HepG2 (cell line): Measurements from ENCODE around the gene CSTB. TPM values are rescaled to one million over a fixed set of nuclear protein-coding genes. Genes with fewer than 3 reads are reported as not detected.

Experiments used
- ATAC-seq: fragments of 200-7000 bp; cut with Tn5 transposase; 3 replicates; pipeline ENCODE4 v1.9.1; 2020; ENCODE audit warnings: mild to moderate bottlenecking, moderate library complexity
- BruUV-seq: library from RNA; stranded (reverse); fragments of 400-500 nt; replicated peaks from 2 replicates; lab custom pipeline; 2021; lab: Mats Ljungman, UMichigan
- CTCF ChIA-PET: fragments of 300-600 bp; formaldehyde crosslinking; extraction: SDS; loops from one replicate; lab custom pipeline; 2021; ENCODE audit warnings: low total read pairs, inconsistent platforms, low intra/inter-chr PET ratio; lab: Yijun Ruan, JAX
- POLR2A ChIA-PET: fragments of 350-600 bp; sonication (Branson Sonifier 250); formaldehyde crosslinking; loops from one replicate; lab custom pipeline; 2020; ENCODE audit warnings: antibody characterized with exemption, inconsistent platforms; lab: Yijun Ruan, JAX
- DNase-seq: peaks from one replicate; pipeline ENCODE4 v3.0.0-alpha.2; 2015; ENCODE audit warnings: low spot score
- FAIRE-seq: peaks from 3 replicates; lab custom pipeline; 2011; peaks lifted over from hg19 to GRCh38; lab: Jason Lieb, UNC
- H2AFZ ChIP-seq: one replicate; pipeline ENCODE4 v1.6.1; 2011; ENCODE audit warnings: low read length, inconsistent platforms
- H3K27ac ChIP-seq: fragments of 300-600 bp; 3 replicates; pipeline ENCODE4 v1.8.0; 2011; ENCODE audit warnings: mixed run types, mild to moderate bottlenecking, mixed read lengths, low read length, inconsistent platforms; ENCODE audit not compliant: insufficient read depth; ENCODE audit errors: extremely low read length
- H3K27me3 ChIP-seq, 2 experiments: fragments of 200-600 bp in 1 of 2; 2 replicates in 1 of 2; 3 replicates in 1 of 2; pipeline versions ENCODE4 v1.6.0 to v1.8.0; 2011; ENCODE audit warnings: low read length in 2 of 2, mild to moderate bottlenecking in 2 of 2, moderate library complexity in 2 of 2, inconsistent platforms in 1 of 2; ENCODE audit not compliant: insufficient read depth in 2 of 2, control insufficient read depth in 1 of 2
- H3K36me3 ChIP-seq, 2 experiments: fragments of 200-600 bp in 1 of 2; replicated peaks in 1 of 2; 2 replicates in 1 of 2; 3 replicates in 1 of 2; pipeline versions ENCODE4 v1.5.1 to v1.8.0; 2011; ENCODE audit warnings: low read length in 2 of 2, inconsistent platforms in 1 of 2; ENCODE audit not compliant: insufficient read depth in 2 of 2, control insufficient read depth in 1 of 2
- H3K4me1 ChIP-seq: 2 replicates; pipeline ENCODE4 v1.5.1; 2012; ENCODE audit warnings: low read length, inconsistent platforms; ENCODE audit not compliant: insufficient read depth
- H3K4me2 ChIP-seq: 2 replicates; pipeline ENCODE4 v1.6.0; 2011; ENCODE audit warnings: low read depth, low read length, inconsistent platforms
- H3K4me3 ChIP-seq, 3 experiments: fragments of 200-600 bp in 1 of 3; sonication (generic), shearing (Covaris generic) in 1 of 3; replicated peaks in 1 of 3; 2 replicates each; pipeline ENCODE4 v1.5.1; 2011 to 2016; ENCODE audit warnings: low read length in 3 of 3, inconsistent platforms in 2 of 3, low read depth in 2 of 3, mild to moderate bottlenecking in 2 of 3, control low read depth in 1 of 3, mixed read lengths in 1 of 3; ENCODE audit not compliant: insufficient read depth in 1 of 3
- H3K79me2 ChIP-seq: one replicate; pipeline ENCODE4 v1.6.1; 2011; ENCODE audit warnings: low read length, inconsistent platforms; ENCODE audit not compliant: insufficient read depth
- H3K9ac ChIP-seq: 2 replicates; pipeline ENCODE4 v1.6.0; 2011; ENCODE audit warnings: mild to moderate bottlenecking, low read depth, low read length, inconsistent platforms; ENCODE audit not compliant: insufficient read depth
- H3K9me3 ChIP-seq: 2 replicates; pipeline ENCODE4 v1.5.1; 2012; ENCODE audit warnings: mild to moderate bottlenecking, low read length
- H4K20me1 ChIP-seq: 2 replicates; pipeline ENCODE4 v1.6.0; 2011; ENCODE audit warnings: inconsistent platforms, mild to moderate bottlenecking, low read length, moderate library complexity; ENCODE audit not compliant: insufficient read depth
- HOXA3 ChIP-seq: sonication (generic); formaldehyde crosslinking; IDR thresholded peaks from 2 replicates; pipeline ENCODE4 v1.5.0; 2020; ENCODE audit warnings: missing genetic modification reagents
- KDM2A ChIP-seq: sonication (generic); formaldehyde crosslinking; IDR thresholded peaks from 2 replicates; pipeline ENCODE4 v1.4.0; 2020; ENCODE audit warnings: low read depth, missing genetic modification reagents, borderline replicate concordance
- MYC ChIP-seq: sonication (generic); formaldehyde crosslinking; IDR thresholded peaks from 2 replicates; pipeline ENCODE4 v1.9.0; 2021; ENCODE audit warnings: missing genetic modification reagents, borderline replicate concordance
- THYN1 ChIP-seq: sonication (generic); formaldehyde crosslinking; IDR thresholded peaks from 2 replicates; pipeline ENCODE4 v1.8.1; 2023; ENCODE audit warnings: low read depth, mild to moderate bottlenecking, moderate library complexity, missing genetic modification reagents, borderline replicate concordance
- ZBTB20 ChIP-seq: sonication (generic); formaldehyde crosslinking; IDR thresholded peaks from 2 replicates; pipeline ENCODE4 v1.8.1; 2023; ENCODE audit warnings: missing genetic modification reagents, low read depth, mild to moderate bottlenecking, borderline replicate concordance
- ZFX ChIP-seq: sonication (generic); formaldehyde crosslinking; IDR thresholded peaks from 2 replicates; pipeline ENCODE4 v1.4.0; 2020; ENCODE audit warnings: mild to moderate bottlenecking, low read depth, missing genetic modification reagents, moderate library complexity
- ZNF205 ChIP-seq: IDR thresholded peaks from 2 replicates; pipeline ENCODE4 v1.6.1; 2018; ENCODE audit warnings: missing biosample characterization, missing genetic modification reagents
- ZNF510 ChIP-seq: sonication (generic); formaldehyde crosslinking; IDR thresholded peaks from 2 replicates; pipeline ENCODE4 v1.4.0; 2020; ENCODE audit warnings: low read depth, mild to moderate bottlenecking, missing genetic modification reagents
- ZNF550 ChIP-seq: sonication (generic); formaldehyde crosslinking; IDR thresholded peaks from 2 replicates; pipeline ENCODE4 v1.4.0; 2020; ENCODE audit warnings: mild to moderate bottlenecking, missing genetic modification reagents, borderline replicate concordance
- WGBS: methylation state at CpG from one replicate; pipeline ENCODE4 v1.1.6; 2017; ENCODE audit warnings: low lambda C conversion rate; 5-methylcytosine and 5-hydroxymethylcytosine counted together
- in situ Hi-C: cut with HindIII; loops from 2 replicates; pipeline ENCODE4 v1.10.0; 2017; ENCODE audit warnings: low pct_unique_long_range_greater_than_20kb; ENCODE audit not compliant: extremely low pct_ligation_motif_present
- intact Hi-C: fragments of 100-400 bp; cut with micrococcal nuclease; formaldehyde crosslinking; loops from one replicate; pipeline ENCODE4 v1.10.0; 2022; ENCODE audit not compliant: unreplicated experiment
- polyA plus RNA-seq, 8 experiments: library from polyadenylated mRNA; depleted of rRNA in 3 of 8; stranded (reverse) in 7 of 8; unstranded in 1 of 8; fragments of >200 nt; fragmentation: Illumina TruSeq in 4 of 8; extraction: Trizol in 4 of 8; gene quantifications; 2 replicates each; pipeline versions ENCODE4 v1.2.1 to v1.2.3, GENCODE V29; 2011 to 2016; ENCODE audit warnings: low read depth in 4 of 8, missing spikeins in 1 of 8, mixed read lengths in 1 of 8; ENCODE audit not compliant: insufficient read depth in 1 of 8
- total RNA-seq, 5 experiments: library from RNA; depleted of rRNA; stranded (reverse); fragments of >200 nt; fragmentation: Illumina TruSeq; extraction: Trizol; gene quantifications; 2 replicates each; pipeline ENCODE4 v1.2.3, GENCODE V29; 2016; ENCODE audit warnings: low read depth in 1 of 5
- TF ChIP-seq, protein P1 (sequence below): sonication (generic); formaldehyde crosslinking; IDR thresholded peaks from 2 replicates; pipeline ENCODE4 v1.5.1; 2020; ENCODE audit warnings: mild to moderate bottlenecking, missing genetic modification reagents, moderate library complexity
- TF ChIP-seq, protein P2 (sequence below): IDR thresholded peaks from 2 replicates; pipeline ENCODE4 v1.6.1; 2016; ENCODE audit warnings: missing genetic modification reagents, missing compliant biosample characterization
- TF ChIP-seq, protein P3 (sequence below): sonication (generic); formaldehyde crosslinking; IDR thresholded peaks from 2 replicates; pipeline ENCODE4 v1.4.0; 2020; ENCODE audit warnings: missing genetic modification reagents, borderline replicate concordance
- TF ChIP-seq, protein P4 (sequence below): sonication (generic); formaldehyde crosslinking; conservative IDR thresholded peaks from 2 replicates; pipeline ENCODE4 v1.4.0; 2020; ENCODE audit warnings: missing genetic modification reagents
- TF ChIP-seq, protein P5 (sequence below): IDR thresholded peaks from 2 replicates; pipeline ENCODE4 v1.6.1; 2016; ENCODE audit warnings: missing compliant biosample characterization, missing genetic modification reagents, borderline replicate concordance

The CSTB gene
- total and polyA plus RNA-seq, 2 of the 13 experiments (the other 11 are each of a cell fraction or from before 2014, with no cell fraction given) = 11.7 to 94.1 TPM

DNA sequence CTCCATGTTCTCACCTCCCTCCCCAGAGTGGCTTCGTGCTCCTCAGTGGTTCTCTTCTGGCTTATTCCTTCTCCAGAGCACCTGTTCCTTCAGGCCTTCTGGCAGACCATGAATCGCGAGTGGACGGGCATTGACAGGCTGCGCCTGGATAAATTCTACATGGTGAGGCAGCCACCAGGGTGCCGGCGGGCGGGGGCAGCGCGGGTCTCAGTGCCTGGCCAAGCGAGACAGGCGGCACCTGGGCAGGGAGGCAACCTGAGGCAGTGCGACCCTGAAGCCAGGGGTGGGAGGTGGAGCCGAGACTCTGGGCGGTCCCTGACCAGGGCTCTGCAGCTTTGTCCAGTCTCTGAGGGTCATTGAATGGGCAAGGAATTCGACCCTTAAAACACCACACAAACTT is 17.1 kb upstream of the CSTB start (continued):
- TF ChIP-seq, protein P1, sequence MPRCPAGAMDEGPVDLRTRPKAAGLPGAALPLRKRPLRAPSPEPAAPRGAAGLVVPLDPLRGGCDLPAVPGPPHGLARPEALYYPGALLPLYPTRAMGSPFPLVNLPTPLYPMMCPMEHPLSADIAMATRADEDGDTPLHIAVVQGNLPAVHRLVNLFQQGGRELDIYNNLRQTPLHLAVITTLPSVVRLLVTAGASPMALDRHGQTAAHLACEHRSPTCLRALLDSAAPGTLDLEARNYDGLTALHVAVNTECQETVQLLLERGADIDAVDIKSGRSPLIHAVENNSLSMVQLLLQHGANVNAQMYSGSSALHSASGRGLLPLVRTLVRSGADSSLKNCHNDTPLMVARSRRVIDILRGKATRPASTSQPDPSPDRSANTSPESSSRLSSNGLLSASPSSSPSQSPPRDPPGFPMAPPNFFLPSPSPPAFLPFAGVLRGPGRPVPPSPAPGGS (CRISPR knock-in tag) = no peak
- TF ChIP-seq HOXA3 (CRISPR knock-in tag) (no peak), ZBTB20 (no peak), ZNF550 (no peak)
- TF ChIP-seq, protein P2, sequence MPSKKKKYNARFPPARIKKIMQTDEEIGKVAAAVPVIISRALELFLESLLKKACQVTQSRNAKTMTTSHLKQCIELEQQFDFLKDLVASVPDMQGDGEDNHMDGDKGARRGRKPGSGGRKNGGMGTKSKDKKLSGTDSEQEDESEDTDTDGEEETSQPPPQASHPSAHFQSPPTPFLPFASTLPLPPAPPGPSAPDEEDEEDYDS = no peak
- TF ChIP-seq, all 625 proteins: peak for 0

DNA sequence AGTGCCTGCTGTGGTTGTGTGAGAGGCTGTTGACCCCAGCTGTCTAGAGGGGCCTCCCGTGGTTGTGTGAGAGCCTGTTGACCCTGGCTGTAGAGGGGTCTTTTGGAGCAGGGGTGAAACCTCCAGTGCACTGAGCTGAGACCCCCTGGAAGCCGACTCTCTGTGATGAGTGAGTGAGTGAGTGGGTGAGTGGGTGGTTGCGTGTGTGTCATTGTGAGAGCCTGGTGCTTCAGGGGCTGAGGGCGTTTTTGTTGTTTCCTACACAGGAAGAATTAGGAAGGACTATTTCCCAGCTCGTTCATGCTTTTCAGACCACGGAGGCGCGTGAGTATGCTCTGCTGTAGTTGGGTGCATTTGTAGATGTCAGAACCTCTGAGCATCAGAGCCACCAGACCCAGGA is 16.3 kb upstream of the CSTB start:
- H3K27me3 ChIP-seq = no peaks in the 10 kb centered on the region; a peak in 1 of 5 replicates
- no peak overlapping the region for H3K9ac ChIP-seq
- H3K36me3 ChIP-seq = peaks cover 33 to 61% of the 10 kb centered on the region in 2 experiments
- BruUV-seq = no TSS peak
- H3K4me2 ChIP-seq = no peak overlapping the region
- TF ChIP-seq, protein P3, sequence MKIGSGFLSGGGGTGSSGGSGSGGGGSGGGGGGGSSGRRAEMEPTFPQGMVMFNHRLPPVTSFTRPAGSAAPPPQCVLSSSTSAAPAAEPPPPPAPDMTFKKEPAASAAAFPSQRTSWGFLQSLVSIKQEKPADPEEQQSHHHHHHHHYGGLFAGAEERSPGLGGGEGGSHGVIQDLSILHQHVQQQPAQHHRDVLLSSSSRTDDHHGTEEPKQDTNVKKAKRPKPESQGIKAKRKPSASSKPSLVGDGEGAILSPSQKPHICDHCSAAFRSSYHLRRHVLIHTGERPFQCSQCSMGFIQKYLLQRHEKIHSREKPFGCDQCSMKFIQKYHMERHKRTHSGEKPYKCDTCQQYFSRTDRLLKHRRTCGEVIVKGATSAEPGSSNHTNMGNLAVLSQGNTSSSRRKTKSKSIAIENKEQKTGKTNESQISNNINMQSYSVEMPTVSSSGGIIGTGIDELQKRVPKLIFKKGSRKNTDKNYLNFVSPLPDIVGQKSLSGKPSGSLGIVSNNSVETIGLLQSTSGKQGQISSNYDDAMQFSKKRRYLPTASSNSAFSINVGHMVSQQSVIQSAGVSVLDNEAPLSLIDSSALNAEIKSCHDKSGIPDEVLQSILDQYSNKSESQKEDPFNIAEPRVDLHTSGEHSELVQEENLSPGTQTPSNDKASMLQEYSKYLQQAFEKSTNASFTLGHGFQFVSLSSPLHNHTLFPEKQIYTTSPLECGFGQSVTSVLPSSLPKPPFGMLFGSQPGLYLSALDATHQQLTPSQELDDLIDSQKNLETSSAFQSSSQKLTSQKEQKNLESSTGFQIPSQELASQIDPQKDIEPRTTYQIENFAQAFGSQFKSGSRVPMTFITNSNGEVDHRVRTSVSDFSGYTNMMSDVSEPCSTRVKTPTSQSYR (CRISPR knock-in tag) = no peak
- TF ChIP-seq KDM2A (CRISPR knock-in tag) (no peak), MYC (CRISPR knock-in tag) (no peak), THYN1 (CRISPR knock-in tag) (no peak), ZNF205 (no peak), ZFX (CRISPR knock-in tag) (no peak), ZNF510 (CRISPR knock-in tag) (no peak)
- TF ChIP-seq, protein P4, sequence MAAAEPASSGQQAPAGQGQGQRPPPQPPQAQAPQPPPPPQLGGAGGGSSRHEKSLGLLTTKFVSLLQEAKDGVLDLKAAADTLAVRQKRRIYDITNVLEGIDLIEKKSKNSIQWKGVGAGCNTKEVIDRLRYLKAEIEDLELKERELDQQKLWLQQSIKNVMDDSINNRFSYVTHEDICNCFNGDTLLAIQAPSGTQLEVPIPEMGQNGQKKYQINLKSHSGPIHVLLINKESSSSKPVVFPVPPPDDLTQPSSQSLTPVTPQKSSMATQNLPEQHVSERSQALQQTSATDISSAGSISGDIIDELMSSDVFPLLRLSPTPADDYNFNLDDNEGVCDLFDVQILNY (CRISPR knock-in tag) = no peak
- TF ChIP-seq, protein P5, sequence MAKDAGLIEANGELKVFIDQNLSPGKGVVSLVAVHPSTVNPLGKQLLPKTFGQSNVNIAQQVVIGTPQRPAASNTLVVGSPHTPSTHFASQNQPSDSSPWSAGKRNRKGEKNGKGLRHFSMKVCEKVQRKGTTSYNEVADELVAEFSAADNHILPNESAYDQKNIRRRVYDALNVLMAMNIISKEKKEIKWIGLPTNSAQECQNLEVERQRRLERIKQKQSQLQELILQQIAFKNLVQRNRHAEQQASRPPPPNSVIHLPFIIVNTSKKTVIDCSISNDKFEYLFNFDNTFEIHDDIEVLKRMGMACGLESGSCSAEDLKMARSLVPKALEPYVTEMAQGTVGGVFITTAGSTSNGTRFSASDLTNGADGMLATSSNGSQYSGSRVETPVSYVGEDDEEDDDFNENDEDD (CRISPR knock-in tag) = no peak
- CTCF ChIA-PET = no interaction called here
- no peak overlapping the region for H3K4me3 ChIP-seq
- no peak for ATAC-seq
- peaks cover 7% of the 10 kb centered on the region; the same call in 1 of the 2 replicates for H4K20me1 ChIP-seq
- peaks cover 45% of the 10 kb centered on the region for H3K79me2 ChIP-seq
- POLR2A ChIA-PET = no interaction called here
- peaks cover 12% of the 10 kb centered on the region for H3K4me1 ChIP-seq
- no peaks in the 10 kb centered on the region for H3K9me3 ChIP-seq
- no peak for DNase-seq
- 93% methylated on average over 8 of the region's 8 CpGs for WGBS
- intact Hi-C loops = no loop called here
- no peak for FAIRE-seq
- in situ Hi-C loops = no loop called here
- H3K27ac ChIP-seq = no peak overlapping the region
- H2AFZ ChIP-seq = no peak overlapping the region
